GM21390 (cell line): ENCODE measurements around the gene P3R3URF.
"Not testable (repeated sequence)": the region's sequence is repeated elsewhere in the genome, so short reads cannot be mapped to it uniquely, and the experiment has no call there.

Experiments
- ATAC-seq: cut with Tn5 transposase; IDR thresholded peaks from one replicate; pipeline ENCODE4 v1.9.1; 2021; ENCODE audit not compliant: unreplicated experiment

P3R3URF gene

DNA sequence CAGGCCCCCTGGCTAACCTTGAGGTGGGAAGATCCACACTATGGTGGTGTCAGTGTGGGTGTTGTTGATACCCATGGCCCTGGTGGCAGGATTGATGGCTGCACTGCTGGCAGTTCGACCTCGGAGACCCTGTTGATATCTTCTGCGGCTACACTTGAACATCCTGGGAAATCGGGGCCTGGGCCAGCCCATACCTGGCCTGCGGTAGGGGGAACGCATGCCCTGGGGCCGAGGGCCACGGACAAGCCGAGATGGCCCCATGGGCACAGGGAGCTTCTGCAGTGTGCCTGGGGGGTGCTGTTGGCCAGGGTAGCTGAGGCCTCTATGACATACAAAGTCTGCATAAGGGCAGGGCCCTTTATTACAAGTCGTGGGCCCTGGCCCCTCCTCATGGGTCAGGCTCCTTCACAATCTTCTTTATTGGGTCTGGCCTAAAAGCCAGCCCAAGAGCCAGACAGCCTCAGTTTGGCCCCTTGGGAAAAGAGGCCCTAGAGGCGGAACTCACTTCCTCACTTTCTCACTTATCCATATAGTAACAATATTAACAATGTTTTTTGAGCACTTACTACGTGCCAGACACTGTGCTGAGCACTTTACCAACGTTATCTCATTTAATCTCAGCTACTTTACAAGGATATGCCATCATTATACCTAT, at the start of gene P3R3URF:
P3R3URF (minus strand) TSS at position 278 of the 655 bp plus-strand sequence; CDS start at position 261, 17 bp downstream.
- no peak for ATAC-seq

GRCh38 chr1:46224966-46225365, 48.7 kb upstream of the P3R3URF start:
- ATAC-seq, result no peak

DNA sequence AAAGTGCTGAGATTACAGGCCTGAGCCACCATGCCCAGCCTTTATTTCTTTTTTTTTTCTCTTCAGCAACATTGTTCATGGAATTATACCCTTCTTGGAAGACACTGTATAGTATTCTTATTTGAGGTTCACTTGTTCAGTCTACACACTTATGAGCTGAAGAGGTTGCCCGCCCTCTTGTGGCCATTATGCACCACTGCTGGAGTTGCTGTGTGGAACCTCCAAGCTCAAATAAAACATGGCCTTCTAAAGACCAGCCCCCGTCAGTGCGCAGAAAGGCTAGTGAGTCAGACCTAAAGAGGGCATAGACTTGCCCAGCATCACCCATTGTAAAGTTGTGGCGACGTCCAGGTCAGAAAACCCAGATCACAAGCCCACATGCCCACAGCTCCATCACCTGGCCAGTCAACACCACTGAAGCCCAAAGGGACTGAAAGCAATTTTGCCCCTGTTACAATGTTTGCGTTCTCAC, 47.2 kb upstream of the P3R3URF start:
- peak; percentile 71 for ATAC-seq

DNA sequence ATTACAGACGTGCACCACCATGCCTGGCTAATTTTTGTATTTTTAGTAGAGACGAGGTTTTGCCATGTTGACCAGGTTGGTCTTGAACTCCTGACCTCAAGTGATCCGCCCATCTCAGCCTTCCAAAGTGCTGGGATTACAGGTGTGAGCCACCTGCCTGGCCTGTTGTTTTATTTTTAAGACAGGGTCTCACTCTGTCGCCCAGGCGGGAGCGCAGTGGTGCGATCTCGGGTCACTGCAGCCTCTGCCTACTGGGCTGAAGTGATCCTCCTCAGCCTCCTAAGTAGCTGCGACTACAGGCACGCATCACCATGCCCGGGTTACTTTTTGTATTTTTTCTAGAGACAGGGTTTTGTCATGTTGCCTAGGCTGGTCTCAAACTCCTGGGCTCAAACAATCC, 46.8 kb upstream of the P3R3URF start:
- ATAC-seq, result not testable (repeated sequence)

- no peak for ATAC-seq
Observed at GRCh38 chr1:46221749-46222148, 45.5 kb upstream of the P3R3URF start.

GRCh38 chr1:46220808-46221207, 44.5 kb upstream of the P3R3URF start:
- ATAC-seq, result no peak

- ATAC-seq, result no peak
Observed at GRCh38 chr1:46219551-46220520, 43.5 kb upstream of the P3R3URF start.

- ATAC-seq, result no peak
Observed at GRCh38 chr1:46218443-46218842, 42.2 kb upstream of the P3R3URF start.

GRCh38 chr1:46215504-46215903, 39.2 kb upstream of the P3R3URF start:
- no peak for ATAC-seq

- ATAC-seq, result no peak
Observed at GRCh38 chr1:46211051-46211450, 34.8 kb upstream of the P3R3URF start.

- ATAC-seq, result no peak
Observed at GRCh38 chr1:46210561-46210960, 34.3 kb upstream of the P3R3URF start.

GRCh38 chr1:46206399-46206798, 30.1 kb upstream of the P3R3URF start:
- ATAC-seq, result no peak

- no peak for ATAC-seq
Observed at GRCh38 chr1:46205791-46206190, 29.5 kb upstream of the P3R3URF start.

- no peak for ATAC-seq
Observed at GRCh38 chr1:46205141-46205540, 28.9 kb upstream of the P3R3URF start.

DNA sequence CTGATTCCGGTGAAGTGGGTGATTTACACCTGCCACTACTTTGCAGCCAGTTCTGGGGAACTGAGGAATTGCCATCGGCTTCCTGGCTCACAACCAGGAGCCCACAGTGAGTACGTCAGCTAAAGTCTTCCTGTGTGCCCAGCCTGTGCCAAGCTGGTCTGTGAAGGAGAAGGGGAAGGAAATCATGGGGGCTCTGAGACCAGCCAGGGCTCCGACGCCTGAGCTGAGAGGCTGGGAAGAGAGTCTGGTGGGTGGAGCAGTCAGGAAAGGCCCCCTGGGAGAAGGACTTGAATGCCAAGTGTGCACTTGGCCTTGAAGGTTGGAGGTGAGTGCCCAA, 28.1 kb upstream of the P3R3URF start:
- ATAC-seq, result no peak

DNA sequence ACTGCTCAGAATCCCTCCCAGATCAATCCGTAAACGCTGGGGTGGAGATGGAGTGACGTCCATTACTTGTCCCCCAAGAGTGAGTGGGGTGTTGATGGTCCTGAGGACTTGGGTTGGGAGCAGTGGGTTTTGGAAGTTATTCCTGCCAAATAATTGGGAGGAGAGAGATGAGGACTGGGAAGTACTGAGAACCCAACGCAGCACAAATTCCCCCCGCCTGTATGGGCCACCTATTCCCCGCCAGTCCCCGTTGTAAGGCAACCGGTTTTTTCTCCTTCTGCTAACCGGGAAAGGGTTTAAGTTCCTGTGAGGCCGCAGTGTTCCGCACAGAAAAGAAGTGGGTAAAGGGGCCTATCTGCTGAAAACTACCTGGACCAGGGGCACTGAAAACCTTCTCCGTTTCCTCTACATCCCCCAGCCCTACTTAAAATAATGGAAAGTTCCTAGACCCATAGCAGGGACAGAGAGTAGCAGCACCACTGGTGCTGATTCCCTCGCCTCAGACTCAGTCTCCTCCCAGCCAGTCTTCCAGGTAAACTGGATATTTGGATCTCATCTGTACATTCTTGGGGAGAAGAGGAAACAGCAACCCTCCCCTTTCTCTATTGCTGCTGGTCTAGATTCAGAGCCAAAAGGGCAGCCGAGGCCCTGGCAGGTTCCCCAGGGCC, 27.6 kb upstream of the P3R3URF start:
- no peak for ATAC-seq

DNA sequence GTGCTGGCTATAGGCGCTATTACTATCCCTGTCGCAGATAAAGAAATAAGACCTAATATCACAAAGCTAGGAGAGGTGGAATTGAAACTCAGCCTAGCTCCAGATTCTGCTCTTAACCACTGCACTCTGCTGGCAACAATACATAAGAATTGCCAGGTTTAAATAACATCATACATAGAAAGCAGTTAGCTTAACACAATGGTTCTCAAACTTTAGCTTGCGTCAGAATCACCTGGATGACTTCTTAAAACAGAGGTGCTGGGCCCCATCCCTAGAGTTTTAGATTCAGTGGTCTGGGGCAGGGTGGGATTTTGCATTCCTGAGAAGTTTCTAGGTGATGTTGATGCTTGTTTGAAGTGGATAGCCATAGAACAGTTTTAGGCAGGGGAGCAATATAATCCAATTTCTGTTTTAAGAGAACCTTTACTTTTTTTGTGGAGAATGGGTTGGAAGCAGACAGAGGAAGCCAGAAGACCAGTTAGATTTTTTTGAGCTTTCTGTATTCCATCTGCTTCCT, 23.0 kb upstream of the P3R3URF start:
- ATAC-seq, result no peak

DNA sequence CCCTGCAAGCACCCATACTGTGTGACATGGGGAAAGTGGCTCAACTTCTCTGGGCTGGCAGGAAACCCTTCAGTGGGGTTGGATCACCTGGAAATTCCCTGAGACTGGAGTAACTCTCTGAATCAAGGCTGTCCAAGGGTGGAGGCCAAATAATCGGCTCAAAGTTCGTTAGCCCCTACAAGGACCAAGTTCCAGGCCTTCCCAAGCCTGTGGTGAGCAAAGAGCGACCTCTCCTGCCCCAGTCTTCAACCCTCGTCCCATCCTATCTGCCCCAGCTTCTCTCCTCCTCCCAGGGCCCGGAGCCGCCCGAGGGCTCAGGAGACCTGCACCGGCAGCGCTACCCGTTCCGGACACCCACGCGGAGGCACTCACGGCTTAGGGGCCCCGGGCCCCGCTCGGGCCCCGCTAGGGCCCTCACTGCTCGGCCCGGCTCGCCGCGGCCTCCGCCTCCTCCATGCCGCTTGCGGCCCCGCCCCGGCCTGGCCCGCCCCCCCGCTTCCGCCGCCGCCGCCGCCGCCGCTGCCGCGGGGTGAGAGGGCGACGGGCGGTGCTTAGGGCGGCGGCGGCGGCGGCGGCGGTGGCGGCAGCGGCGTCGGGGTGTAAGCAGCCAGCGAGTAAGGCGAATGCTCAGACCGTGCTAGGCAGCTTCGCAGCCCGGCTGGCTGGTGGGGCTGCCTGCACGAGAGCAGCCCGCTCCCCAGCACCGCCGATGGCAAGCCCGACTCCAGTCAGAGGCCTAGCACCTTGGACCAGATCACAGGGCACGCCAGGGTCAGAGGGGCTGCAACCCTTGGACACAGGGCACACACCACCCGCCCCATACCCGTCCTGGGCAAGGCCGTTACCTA, 21.9 kb upstream of the P3R3URF start, which contains the start of gene POMGNT1:
POMGNT1 (minus strand) TSS at position 471 of the 848 bp plus-strand sequence. CDS start 613 bp downstream, outside the sequence.
- peak; percentile 92 for ATAC-seq

DNA sequence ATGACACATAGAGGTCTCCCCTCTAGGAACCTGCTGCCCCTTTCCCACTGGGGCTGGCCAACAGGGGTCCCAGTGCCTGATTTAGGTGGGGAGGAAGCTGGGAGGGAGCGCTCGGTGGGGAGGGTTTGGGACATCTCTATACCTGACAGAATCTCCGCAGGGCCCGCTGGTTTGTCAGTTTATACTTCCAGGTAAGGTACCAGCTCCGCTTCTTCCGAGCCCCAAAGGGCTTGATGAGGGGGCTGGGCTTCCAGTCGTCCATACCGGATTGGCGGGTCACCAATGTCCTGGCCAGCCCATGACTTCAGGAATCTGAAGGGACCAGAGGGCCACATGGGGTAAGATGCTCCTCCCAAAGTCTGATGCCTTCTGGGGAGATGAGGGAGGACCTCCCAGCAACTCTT, 21.3 kb upstream of the P3R3URF start:
- ATAC-seq, result no peak

DNA sequence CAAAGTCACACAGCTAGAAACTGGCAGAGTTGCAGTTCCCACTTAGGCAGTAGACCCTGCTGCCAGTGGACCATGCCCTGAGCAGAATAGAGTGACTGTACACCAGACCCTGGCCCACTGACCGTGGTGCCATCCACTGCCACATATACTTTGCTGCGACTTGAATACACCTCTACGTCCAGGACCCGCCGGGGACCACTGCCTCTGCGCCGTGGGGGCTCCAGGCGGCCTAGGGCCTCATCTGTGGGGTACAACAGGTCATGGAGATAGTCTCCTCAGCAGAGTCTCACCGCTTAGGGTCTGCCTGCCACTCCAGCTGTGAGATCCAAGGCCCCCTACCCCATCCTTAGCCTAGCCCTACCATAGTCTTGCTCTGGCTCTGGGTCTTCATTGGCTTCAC, 20.3 kb upstream of the P3R3URF start:
- no peak for ATAC-seq
